ENCODE measurements around the gene UBLCP1.
"Not testable (repeated sequence)": the region's sequence is repeated elsewhere in the genome, so short reads cannot be mapped to it uniquely, and the experiment has no call there.

Gene UBLCP1

DNA sequence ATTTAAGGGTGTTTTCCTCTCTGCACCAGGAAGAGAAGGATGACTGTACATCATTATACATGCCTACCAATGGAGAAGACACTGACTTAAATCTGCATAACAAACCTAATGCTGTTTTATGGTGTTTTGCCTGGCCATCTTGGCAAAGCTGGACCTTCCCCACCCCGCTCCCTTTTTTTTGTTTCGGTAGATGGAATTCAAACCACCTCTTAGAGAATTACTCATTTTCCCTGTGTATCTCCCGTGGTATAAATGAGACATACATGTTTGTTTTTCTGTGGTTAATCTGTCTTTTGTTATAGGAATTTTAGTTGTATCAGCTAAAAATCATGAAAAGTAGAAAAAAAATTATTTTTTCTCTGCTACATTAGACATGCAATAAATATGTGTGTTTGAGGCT lies 38.4 kb downstream of the UBLCP1 start:
- DNase-seq (ENCODE audit: low read depth), result no peak
- TF ChIP-seq, protein P1, sequence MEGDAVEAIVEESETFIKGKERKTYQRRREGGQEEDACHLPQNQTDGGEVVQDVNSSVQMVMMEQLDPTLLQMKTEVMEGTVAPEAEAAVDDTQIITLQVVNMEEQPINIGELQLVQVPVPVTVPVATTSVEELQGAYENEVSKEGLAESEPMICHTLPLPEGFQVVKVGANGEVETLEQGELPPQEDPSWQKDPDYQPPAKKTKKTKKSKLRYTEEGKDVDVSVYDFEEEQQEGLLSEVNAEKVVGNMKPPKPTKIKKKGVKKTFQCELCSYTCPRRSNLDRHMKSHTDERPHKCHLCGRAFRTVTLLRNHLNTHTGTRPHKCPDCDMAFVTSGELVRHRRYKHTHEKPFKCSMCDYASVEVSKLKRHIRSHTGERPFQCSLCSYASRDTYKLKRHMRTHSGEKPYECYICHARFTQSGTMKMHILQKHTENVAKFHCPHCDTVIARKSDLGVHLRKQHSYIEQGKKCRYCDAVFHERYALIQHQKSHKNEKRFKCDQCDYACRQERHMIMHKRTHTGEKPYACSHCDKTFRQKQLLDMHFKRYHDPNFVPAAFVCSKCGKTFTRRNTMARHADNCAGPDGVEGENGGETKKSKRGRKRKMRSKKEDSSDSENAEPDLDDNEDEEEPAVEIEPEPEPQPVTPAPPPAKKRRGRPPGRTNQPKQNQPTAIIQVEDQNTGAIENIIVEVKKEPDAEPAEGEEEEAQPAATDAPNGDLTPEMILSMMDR (conservative IDR thresholded peaks at IDR 0.05; ENCODE audit: low read depth, low read length), result no peak
- H3K4me3 ChIP-seq (ENCODE audit: low read depth, low read length), result no peak overlapping the region

DNA sequence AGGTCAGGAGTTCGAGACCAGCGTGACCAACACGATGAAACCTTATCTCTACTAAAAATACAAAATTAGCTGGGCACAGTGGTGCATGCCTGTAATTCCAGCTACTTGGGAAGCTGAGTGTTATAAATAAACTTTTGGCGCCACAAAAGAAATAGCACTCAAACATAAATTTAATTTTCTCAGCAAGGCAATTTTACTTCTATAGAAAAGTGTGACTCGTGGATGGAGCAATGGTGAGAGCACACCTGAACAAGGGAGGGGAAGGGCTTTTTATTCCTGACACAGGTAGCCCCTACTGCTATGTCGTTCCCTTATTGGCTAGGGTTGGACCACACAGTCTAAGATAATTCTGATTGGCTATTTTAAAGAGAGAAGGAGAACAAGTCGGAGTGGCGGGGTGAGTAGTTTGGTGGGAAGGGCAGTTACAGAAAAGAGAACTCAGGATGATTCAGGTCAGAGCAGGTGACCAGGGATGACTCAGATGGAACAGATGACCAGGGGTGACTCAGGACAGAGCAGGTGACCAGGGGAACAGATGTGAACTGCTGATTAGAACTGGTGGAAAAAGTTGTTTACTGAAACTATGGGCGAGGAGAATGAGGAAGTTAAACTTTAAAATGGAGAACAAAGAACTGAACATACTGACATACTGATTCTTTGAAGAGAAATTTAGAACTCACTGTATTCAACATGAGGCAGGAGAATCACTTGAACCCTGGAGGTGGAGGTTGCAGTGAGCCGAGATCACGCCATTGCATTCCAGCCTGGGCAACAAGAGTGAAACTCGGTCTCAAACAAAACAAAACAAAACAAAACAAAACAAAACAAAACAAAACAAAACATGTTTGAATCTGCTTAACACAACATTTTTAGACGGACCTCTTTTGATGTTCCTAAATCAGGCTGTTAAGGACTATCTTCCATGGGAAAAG lies 39.1 kb downstream of the UBLCP1 start:
- not testable (repeated sequence) for DNase-seq (ENCODE audit: low read depth); H3K4me3 ChIP-seq (ENCODE audit: low read depth, low read length)

DNA sequence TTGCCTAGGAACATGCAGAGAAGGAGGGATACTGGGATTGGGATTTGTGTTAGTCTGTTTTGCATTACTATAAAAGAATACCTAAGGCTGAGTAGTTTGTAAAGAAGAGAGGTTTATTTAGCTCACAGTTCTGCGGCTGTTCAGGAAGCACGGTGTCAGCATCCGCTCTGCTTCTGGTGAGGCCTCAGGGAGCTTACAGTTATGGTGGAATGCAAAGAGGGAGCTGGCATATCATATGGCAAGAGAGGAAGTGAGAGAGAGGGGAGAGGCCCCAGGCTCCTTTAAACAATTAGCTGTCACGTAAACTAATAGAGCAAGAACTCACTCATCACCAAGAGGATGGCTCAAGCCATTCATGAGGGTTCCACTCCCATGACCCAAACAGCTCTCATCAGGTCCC lies 40.2 kb downstream of the UBLCP1 start:
- TF ChIP-seq, protein P1 (conservative IDR thresholded peaks at IDR 0.05; ENCODE audit: low read depth, low read length), result no peak
- no peak overlapping the region for H3K4me3 ChIP-seq (ENCODE audit: low read depth, low read length)
- DNase-seq (ENCODE audit: low read depth), result no peak

DNA sequence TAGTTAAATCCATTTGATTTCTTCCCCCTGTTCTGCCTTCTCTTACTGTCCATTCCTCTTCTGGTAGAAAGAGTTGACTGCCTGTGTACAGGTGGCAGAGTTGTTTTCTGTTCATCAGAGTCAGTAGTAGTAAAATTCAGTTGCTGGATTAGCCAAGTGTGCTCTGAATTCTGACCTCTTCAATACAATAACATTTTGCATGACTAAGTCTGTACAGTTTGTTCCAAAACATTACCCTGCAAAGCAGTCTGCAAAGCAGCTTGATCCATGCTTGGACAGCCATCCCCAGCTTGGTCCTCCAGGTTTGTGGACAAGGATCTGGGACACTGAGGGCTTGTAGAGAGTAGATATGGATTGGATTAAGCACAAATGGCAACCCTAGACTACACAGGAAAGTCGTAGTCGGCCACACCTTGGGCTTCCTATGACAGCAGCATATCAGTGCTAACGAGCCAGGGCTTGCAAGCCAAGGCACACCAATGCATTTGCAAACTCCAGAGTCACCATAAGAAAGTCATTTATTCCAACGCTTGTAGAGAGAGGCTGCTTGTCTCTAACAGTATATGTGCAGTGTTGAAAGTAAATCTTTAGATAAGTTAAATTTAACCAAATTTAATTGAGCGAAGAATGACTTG lies 42.0 kb downstream of the UBLCP1 start:
- H3K4me3 ChIP-seq (ENCODE audit: low read depth, low read length), result no peak overlapping the region
- TF ChIP-seq, protein P1 (conservative IDR thresholded peaks at IDR 0.05; ENCODE audit: low read depth, low read length), result no peak
- peak; percentile 83 for DNase-seq (ENCODE audit: low read depth)

DNA sequence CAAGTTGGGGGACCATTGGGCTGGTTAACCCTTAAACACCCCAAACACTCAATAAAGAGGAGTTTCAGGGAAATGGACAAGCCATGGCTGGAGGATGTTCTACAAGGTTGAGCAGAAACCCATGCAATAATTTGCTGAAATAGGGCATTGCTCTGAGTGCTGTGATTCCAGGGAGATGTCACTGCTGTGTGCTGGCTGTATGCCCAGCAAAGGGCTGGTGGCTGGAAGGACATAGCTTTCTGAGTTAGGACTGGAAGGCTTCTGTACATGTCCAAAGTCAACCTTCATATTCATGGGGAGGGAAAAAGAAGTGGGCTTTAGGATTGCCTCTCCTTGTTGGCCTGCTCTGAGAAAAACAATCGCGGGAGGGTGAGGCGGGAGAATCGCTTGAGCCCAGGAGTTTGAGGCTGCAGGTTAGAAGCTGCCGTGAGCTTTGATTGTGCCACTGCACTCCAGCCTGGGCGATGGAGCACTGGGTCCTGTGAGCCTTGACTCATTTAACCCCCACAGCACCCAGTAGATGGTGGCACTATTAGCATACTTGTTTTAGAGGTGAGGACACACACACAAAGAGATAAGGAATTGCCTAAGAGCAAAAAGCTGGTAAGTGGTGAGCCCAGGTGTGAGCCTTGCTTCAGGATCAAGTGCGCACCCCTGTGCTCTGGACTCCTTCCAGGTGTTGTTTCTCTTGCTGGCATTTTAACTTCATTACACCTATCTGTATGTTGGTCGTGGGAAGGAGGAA lies 46.8 kb downstream of the UBLCP1 start:
- TF ChIP-seq, protein P1 (conservative IDR thresholded peaks at IDR 0.05; ENCODE audit: low read depth, low read length), result no peak
- DNase-seq (ENCODE audit: low read depth), result no peak
- H3K4me3 ChIP-seq (ENCODE audit: low read depth, low read length), result no peak overlapping the region

DNA sequence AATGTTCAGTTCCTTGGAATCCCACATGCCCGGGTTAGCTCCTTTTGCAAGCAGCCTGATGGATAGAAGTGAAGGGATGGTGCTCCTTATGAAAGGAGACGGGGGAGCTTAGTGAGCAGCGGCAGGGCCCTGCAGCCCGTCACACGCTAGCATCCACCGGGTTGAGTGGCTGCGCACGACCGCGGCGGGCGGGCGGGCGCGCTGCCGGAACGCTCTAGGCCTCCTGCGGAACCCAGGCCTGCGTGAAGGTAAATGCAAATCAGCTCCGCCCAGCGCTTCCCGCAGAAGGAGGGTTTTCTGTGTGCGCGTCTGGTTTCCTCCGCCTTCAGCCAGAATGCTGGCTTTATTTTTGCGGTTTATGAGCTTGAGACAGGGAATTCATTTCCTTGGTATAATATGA lies 47.4 kb downstream of the UBLCP1 start:
- peak; percentile 58 for DNase-seq (ENCODE audit: low read depth)
- peak overlapping the region; percentile 48 for H3K4me3 ChIP-seq (ENCODE audit: low read depth, low read length)
- TF ChIP-seq, protein P1 (conservative IDR thresholded peaks at IDR 0.05; ENCODE audit: low read depth, low read length), result no peak

DNA sequence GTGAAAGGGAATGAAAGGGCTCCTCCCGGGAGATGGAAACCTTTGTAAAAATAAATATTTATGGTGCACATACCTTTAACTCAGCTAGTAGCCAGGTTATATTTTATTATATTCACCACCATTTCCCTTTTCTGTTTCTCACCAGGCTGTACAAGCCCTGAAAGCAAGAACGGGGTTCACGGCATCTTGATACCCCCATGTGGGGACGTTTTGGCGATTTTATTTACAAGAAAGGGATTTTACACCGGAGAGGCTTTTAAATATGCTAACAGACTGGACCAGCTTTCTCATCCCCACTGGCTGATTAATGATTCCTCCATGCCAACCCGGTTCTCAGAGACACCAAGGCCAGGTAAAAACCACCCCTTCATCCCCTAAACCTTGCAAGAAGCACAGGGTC lies 48.0 kb downstream of the UBLCP1 start:
- no peak overlapping the region for H3K4me3 ChIP-seq (ENCODE audit: low read depth, low read length)
- TF ChIP-seq, protein P1 (conservative IDR thresholded peaks at IDR 0.05; ENCODE audit: low read depth, low read length), result no peak
- no peak for DNase-seq (ENCODE audit: low read depth)

Measured in choroid plexus epithelial cell (primary cell).